ENCODE results near the gene FRRS1L.

The FRRS1L gene

GRCh38 chr9:109139851-109140250, 27.2 kb downstream of the FRRS1L start:
- TF ChIP-seq TCF4 (CRISPR knock-in tag; IDR thresholded peaks at IDR 0.05; ENCODE audit: borderline replicate concordance) (no peak), RARB (CRISPR knock-in tag; IDR thresholded peaks at IDR 0.05) (no peak), CSRNP3 (CRISPR knock-in tag; IDR thresholded peaks at IDR 0.05) (no peak), BACH2 (CRISPR knock-in tag; IDR thresholded peaks at IDR 0.05; ENCODE audit: borderline replicate concordance) (no peak), TOX (CRISPR knock-in tag; IDR thresholded peaks at IDR 0.05; ENCODE audit: borderline replicate concordance) (no peak)
- ATAC-seq = no peak

- TF ChIP-seq RARB (CRISPR knock-in tag; IDR thresholded peaks at IDR 0.05) (no peak), CSDC2 (CRISPR knock-in tag; IDR thresholded peaks at IDR 0.05) (no peak), ZFP3 (CRISPR knock-in tag; IDR thresholded peaks at IDR 0.05) (no peak), TSHZ2 (CRISPR knock-in tag; IDR thresholded peaks at IDR 0.05) (no peak), TOX (CRISPR knock-in tag; IDR thresholded peaks at IDR 0.05; ENCODE audit: borderline replicate concordance) (no peak), ZNF565 (CRISPR knock-in tag; conservative IDR thresholded peaks at IDR 0.05; ENCODE audit: low read depth) (no peak), ARNTL (CRISPR knock-in tag; IDR thresholded peaks at IDR 0.05; ENCODE audit: borderline replicate concordance, low read depth) (no peak), PPARA (CRISPR knock-in tag; IDR thresholded peaks at IDR 0.05; ENCODE audit: borderline replicate concordance) (no peak), ZNF8 (CRISPR knock-in tag; IDR thresholded peaks at IDR 0.05) (no peak), ISL1 (CRISPR knock-in tag; IDR thresholded peaks at IDR 0.05) (no peak)
- ATAC-seq = no peak
Observed at GRCh38 chr9:109138421-109138820, 28.6 kb downstream of the FRRS1L start.

GRCh38 chr9:109134167-109134578, 32.9 kb downstream of the FRRS1L start:
- TF ChIP-seq OSR1 (CRISPR knock-in tag; IDR thresholded peaks at IDR 0.05) (no peak), ZC3H10 (CRISPR knock-in tag; IDR thresholded peaks at IDR 0.05) (no peak), TOX (CRISPR knock-in tag; IDR thresholded peaks at IDR 0.05; ENCODE audit: borderline replicate concordance) (no peak), RARB (CRISPR knock-in tag; IDR thresholded peaks at IDR 0.05) (no peak), ZFP30 (CRISPR knock-in tag; IDR thresholded peaks at IDR 0.05) (no peak), CSRNP3 (CRISPR knock-in tag; IDR thresholded peaks at IDR 0.05) (no peak), ZFP3 (CRISPR knock-in tag; IDR thresholded peaks at IDR 0.05) (no peak), ZNF70 (CRISPR knock-in tag; IDR thresholded peaks at IDR 0.05) (no peak), TSHZ2 (CRISPR knock-in tag; IDR thresholded peaks at IDR 0.05) (no peak), TCF4 (CRISPR knock-in tag; IDR thresholded peaks at IDR 0.05; ENCODE audit: borderline replicate concordance) (no peak), GLIS3 (CRISPR knock-in tag; IDR thresholded peaks at IDR 0.05) (no peak), ISL1 (CRISPR knock-in tag; IDR thresholded peaks at IDR 0.05) (no peak), ESRRG (CRISPR knock-in tag; IDR thresholded peaks at IDR 0.05) (no peak), BACH2 (CRISPR knock-in tag; IDR thresholded peaks at IDR 0.05; ENCODE audit: borderline replicate concordance) (no peak), SNAI2 (CRISPR knock-in tag; IDR thresholded peaks at IDR 0.05) (no peak), CREB5 (CRISPR knock-in tag; IDR thresholded peaks at IDR 0.05; ENCODE audit: low read depth) (no peak), CSDC2 (CRISPR knock-in tag; IDR thresholded peaks at IDR 0.05) (no peak)
- ATAC-seq = no peak

All from SK-N-SH treated with all-trans-retinoic acid at 6 μM for 48 hours (cell line).